HepG2 (cell line): ENCODE results near the gene ZSCAN26. TPM values are rescaled to one million over a fixed set of nuclear protein-coding genes. Genes with fewer than 3 reads are reported as not detected.

Experiments used
- ATAC-seq: fragments of 200-7000 bp; cut with Tn5 transposase; 3 replicates; pipeline ENCODE4 v1.9.1; 2020; ENCODE audit warnings: mild to moderate bottlenecking, moderate library complexity
- BruUV-seq: library from RNA; stranded (reverse); fragments of 400-500 nt; replicated peaks from 2 replicates; lab custom pipeline; 2021; lab: Mats Ljungman, UMichigan
- CTCF ChIA-PET: fragments of 300-600 bp; formaldehyde crosslinking; extraction: SDS; loops from one replicate; lab custom pipeline; 2021; ENCODE audit warnings: low total read pairs, inconsistent platforms, low intra/inter-chr PET ratio; lab: Yijun Ruan, JAX
- POLR2A ChIA-PET: fragments of 350-600 bp; sonication (Branson Sonifier 250); formaldehyde crosslinking; loops from one replicate; lab custom pipeline; 2020; ENCODE audit warnings: antibody characterized with exemption, inconsistent platforms; lab: Yijun Ruan, JAX
- DNase-seq: peaks from one replicate; pipeline ENCODE4 v3.0.0-alpha.2; 2015; ENCODE audit warnings: low spot score
- FAIRE-seq: peaks from 3 replicates; lab custom pipeline; 2011; peaks lifted over from hg19 to GRCh38; lab: Jason Lieb, UNC
- H2AFZ ChIP-seq: one replicate; pipeline ENCODE4 v1.6.1; 2011; ENCODE audit warnings: low read length, inconsistent platforms
- H3K27ac ChIP-seq: fragments of 300-600 bp; 3 replicates; pipeline ENCODE4 v1.8.0; 2011; ENCODE audit warnings: mixed run types, mild to moderate bottlenecking, mixed read lengths, low read length, inconsistent platforms; ENCODE audit not compliant: insufficient read depth; ENCODE audit errors: extremely low read length
- H3K27me3 ChIP-seq, 2 experiments: fragments of 200-600 bp in 1 of 2; 2 replicates in 1 of 2; 3 replicates in 1 of 2; pipeline versions ENCODE4 v1.6.0 to v1.8.0; 2011; ENCODE audit warnings: low read length in 2 of 2, mild to moderate bottlenecking in 2 of 2, moderate library complexity in 2 of 2, inconsistent platforms in 1 of 2; ENCODE audit not compliant: insufficient read depth in 2 of 2, control insufficient read depth in 1 of 2
- H3K36me3 ChIP-seq, 2 experiments: fragments of 200-600 bp in 1 of 2; replicated peaks in 1 of 2; 2 replicates in 1 of 2; 3 replicates in 1 of 2; pipeline versions ENCODE4 v1.5.1 to v1.8.0; 2011; ENCODE audit warnings: low read length in 2 of 2, inconsistent platforms in 1 of 2; ENCODE audit not compliant: insufficient read depth in 2 of 2, control insufficient read depth in 1 of 2
- H3K4me1 ChIP-seq: 2 replicates; pipeline ENCODE4 v1.5.1; 2012; ENCODE audit warnings: low read length, inconsistent platforms; ENCODE audit not compliant: insufficient read depth
- H3K4me2 ChIP-seq: 2 replicates; pipeline ENCODE4 v1.6.0; 2011; ENCODE audit warnings: low read depth, low read length, inconsistent platforms
- H3K4me3 ChIP-seq, 3 experiments: fragments of 200-600 bp in 1 of 3; sonication (generic), shearing (Covaris generic) in 1 of 3; replicated peaks in 1 of 3; 2 replicates each; pipeline ENCODE4 v1.5.1; 2011 to 2016; ENCODE audit warnings: low read length in 3 of 3, inconsistent platforms in 2 of 3, low read depth in 2 of 3, mild to moderate bottlenecking in 2 of 3, control low read depth in 1 of 3, mixed read lengths in 1 of 3; ENCODE audit not compliant: insufficient read depth in 1 of 3
- H3K79me2 ChIP-seq: one replicate; pipeline ENCODE4 v1.6.1; 2011; ENCODE audit warnings: low read length, inconsistent platforms; ENCODE audit not compliant: insufficient read depth
- H3K9ac ChIP-seq: 2 replicates; pipeline ENCODE4 v1.6.0; 2011; ENCODE audit warnings: mild to moderate bottlenecking, low read depth, low read length, inconsistent platforms; ENCODE audit not compliant: insufficient read depth
- H3K9me3 ChIP-seq: 2 replicates; pipeline ENCODE4 v1.5.1; 2012; ENCODE audit warnings: mild to moderate bottlenecking, low read length
- H4K20me1 ChIP-seq: 2 replicates; pipeline ENCODE4 v1.6.0; 2011; ENCODE audit warnings: inconsistent platforms, mild to moderate bottlenecking, low read length, moderate library complexity; ENCODE audit not compliant: insufficient read depth
- ATAD3A ChIP-seq: sonication (generic); formaldehyde crosslinking; IDR thresholded peaks from 2 replicates; pipeline ENCODE4 v1.4.0; 2020; ENCODE audit warnings: missing genetic modification reagents
- CHD2 ChIP-seq: IDR thresholded peaks from 2 replicates; pipeline ENCODE4 v1.6.1; 2011; ENCODE audit warnings: low read depth, low read length, improper control_type of control experiment
- FOXK1 ChIP-seq: sonication (generic); formaldehyde crosslinking; IDR thresholded peaks from 2 replicates; pipeline ENCODE4 v1.4.0; 2020; ENCODE audit warnings: low read depth, missing genetic modification reagents, borderline replicate concordance
- HNRNPUL1 ChIP-seq: fragments of 200-400 bp; formaldehyde crosslinking; IDR thresholded peaks from 2 replicates; pipeline ENCODE4 v1.6.1; 2017; ENCODE audit warnings: low read depth, mild to moderate bottlenecking, low read length, moderate library complexity
- MYPOP ChIP-seq: sonication (generic); formaldehyde crosslinking; IDR thresholded peaks from 2 replicates; pipeline ENCODE4 v1.8.1; 2023; ENCODE audit warnings: mild to moderate bottlenecking, moderate library complexity, missing genetic modification reagents
- NONO ChIP-seq, 2 experiments: fragments of 450-650 bp in 1 of 2; sonication (generic) in 1 of 2; formaldehyde crosslinking in 1 of 2; IDR thresholded peaks in 1 of 2; conservative IDR thresholded peaks in 1 of 2; 2 replicates each; pipeline versions ENCODE4 v1.6.1 to v1.8.0; 2017 to 2022; ENCODE audit warnings: mild to moderate bottlenecking in 1 of 2, missing genetic modification reagents in 1 of 2, moderate library complexity in 1 of 2
- SRSF1 ChIP-seq: fragments of 200-400 bp; formaldehyde crosslinking; optimal IDR thresholded peaks from 2 replicates; pipeline ENCODE3; 2017; ENCODE audit warnings: mild to moderate bottlenecking, low read depth, low read length, moderate library complexity
- ZBTB21 ChIP-seq: sonication (generic); formaldehyde crosslinking; IDR thresholded peaks from 2 replicates; pipeline ENCODE4 v1.4.0; 2020; ENCODE audit warnings: missing genetic modification reagents
- ZFP36 ChIP-seq: fragments of 150-350 bp; IDR thresholded peaks from 2 replicates; pipeline ENCODE4 v1.6.1; 2018; ENCODE audit warnings: borderline replicate concordance, low read length, low read depth; ENCODE audit not compliant: partially characterized antibody
- ZNF580 ChIP-seq: IDR thresholded peaks from 2 replicates; pipeline ENCODE4 v1.6.1; 2016; ENCODE audit warnings: low read depth, borderline replicate concordance
- ZNF605 ChIP-seq: sonication (generic); formaldehyde crosslinking; IDR thresholded peaks from 2 replicates; pipeline ENCODE4 v1.8.0; 2022; ENCODE audit warnings: mild to moderate bottlenecking, missing genetic modification reagents
- ZNF629 ChIP-seq: sonication (generic); formaldehyde crosslinking; conservative IDR thresholded peaks from 2 replicates; pipeline ENCODE4 v1.5.0; 2020; ENCODE audit warnings: missing genetic modification reagents
- ZNF678 ChIP-seq: sonication (generic); formaldehyde crosslinking; IDR thresholded peaks from 2 replicates; pipeline ENCODE4 v1.4.0; 2020; ENCODE audit warnings: mild to moderate bottlenecking, missing genetic modification reagents
- ZNF703 ChIP-seq: sonication (generic); formaldehyde crosslinking; IDR thresholded peaks from 2 replicates; pipeline ENCODE4 v1.5.1; 2020; ENCODE audit warnings: missing genetic modification reagents, mild to moderate bottlenecking, moderate library complexity, borderline replicate concordance
- WGBS: methylation state at CpG from one replicate; pipeline ENCODE4 v1.1.6; 2017; ENCODE audit warnings: low lambda C conversion rate; 5-methylcytosine and 5-hydroxymethylcytosine counted together
- in situ Hi-C: cut with HindIII; loops from 2 replicates; pipeline ENCODE4 v1.10.0; 2017; ENCODE audit warnings: low pct_unique_long_range_greater_than_20kb; ENCODE audit not compliant: extremely low pct_ligation_motif_present
- intact Hi-C: fragments of 100-400 bp; cut with micrococcal nuclease; formaldehyde crosslinking; loops from one replicate; pipeline ENCODE4 v1.10.0; 2022; ENCODE audit not compliant: unreplicated experiment
- polyA plus RNA-seq, 8 experiments: library from polyadenylated mRNA; depleted of rRNA in 3 of 8; stranded (reverse) in 7 of 8; unstranded in 1 of 8; fragments of >200 nt; fragmentation: Illumina TruSeq in 4 of 8; extraction: Trizol in 4 of 8; gene quantifications; 2 replicates each; pipeline versions ENCODE4 v1.2.1 to v1.2.3, GENCODE V29; 2011 to 2016; ENCODE audit warnings: low read depth in 4 of 8, missing spikeins in 1 of 8, mixed read lengths in 1 of 8; ENCODE audit not compliant: insufficient read depth in 1 of 8
- total RNA-seq, 5 experiments: library from RNA; depleted of rRNA; stranded (reverse); fragments of >200 nt; fragmentation: Illumina TruSeq; extraction: Trizol; gene quantifications; 2 replicates each; pipeline ENCODE4 v1.2.3, GENCODE V29; 2016; ENCODE audit warnings: low read depth in 1 of 5
- TF ChIP-seq, protein P1 (sequence below): sonication (generic); formaldehyde crosslinking; IDR thresholded peaks from 2 replicates; pipeline ENCODE4 v1.5.1; 2020; ENCODE audit warnings: missing genetic modification reagents, mild to moderate bottlenecking, borderline replicate concordance
- TF ChIP-seq, protein P2 (sequence below), 2 experiments: sonication (generic) in 1 of 2; formaldehyde crosslinking in 1 of 2; IDR thresholded peaks; 2 replicates each; pipeline versions ENCODE4 v1.4.0 to v1.6.1; 2018 to 2020; ENCODE audit warnings: missing genetic modification reagents in 2 of 2, borderline replicate concordance in 1 of 2, low read depth in 1 of 2, mild to moderate bottlenecking in 1 of 2, missing biosample characterization in 1 of 2

Gene ZSCAN26
- total and polyA plus RNA-seq, 2 of the 13 experiments (the other 11 are each of a cell fraction or from before 2014, with no cell fraction given) = 12.0 to 15.6 TPM

DNA sequence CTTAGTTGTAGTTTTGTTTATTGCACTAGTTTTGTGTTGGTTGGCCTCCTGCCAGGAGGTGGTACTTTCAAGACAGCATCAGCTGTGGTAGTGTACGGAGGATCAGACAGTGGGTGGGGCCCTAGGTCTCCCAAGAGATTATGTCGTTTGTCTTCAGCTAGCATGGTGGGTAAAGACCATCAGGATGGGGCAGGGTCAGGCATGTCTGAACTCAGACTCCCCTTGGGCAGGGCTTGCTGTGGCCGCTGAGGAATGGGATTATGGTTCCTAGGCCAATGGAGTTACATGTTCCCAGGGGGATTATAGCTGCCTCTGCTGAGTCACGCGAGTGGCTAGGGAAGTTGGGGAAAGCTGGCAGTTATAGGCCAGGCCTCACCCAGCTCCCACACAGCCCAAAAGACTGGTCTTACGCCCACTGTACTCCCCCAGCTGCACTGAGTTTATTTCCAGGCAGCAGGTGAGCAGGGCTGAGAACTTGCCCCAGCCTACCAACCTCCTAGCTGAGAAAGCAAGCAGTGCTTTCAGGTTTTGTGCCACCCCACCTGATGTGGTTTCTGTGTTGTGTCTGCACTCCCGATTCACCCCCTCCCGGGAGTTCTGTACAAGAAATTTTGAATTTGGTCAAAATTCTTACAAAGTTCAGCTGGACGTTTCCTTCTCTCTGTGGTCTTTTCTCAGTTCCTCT, 44.3 kb downstream of the ZSCAN26 start:
- Histone ChIP-seq H3K9ac (no peak overlapping the region), H3K9me3 (no peaks in the 10 kb centered on the region), H3K36me3 (no peaks in the 10 kb centered on the region), H4K20me1 (no peaks in the 10 kb centered on the region), H3K4me2 (no peak overlapping the region), H3K27ac (no peak overlapping the region), H3K79me2 (no peaks in the 10 kb centered on the region), H3K4me3 (no peak overlapping the region), H2AFZ (no peak overlapping the region), H3K4me1 (peaks cover 19% of the 10 kb centered on the region), H3K27me3 (no peaks in the 10 kb centered on the region)
- 86% methylated on average over 8 of the region's 9 CpGs for WGBS
- FAIRE-seq = no peak
- intact Hi-C loops = no loop called here
- in situ Hi-C loops = no loop called here
- BruUV-seq = no TSS peak
- ChIA-PET POLR2A (interaction anchor here (2.3 kb wide), 1 partner anchor 24 kb away, joined by 7 read pairs; no protein-coding TSS in a partner anchor), CTCF (no interaction called here)
- DNase-seq = no peak
- TF ChIP-seq ZFP36 (no peak), NONO (IDR thresholded peaks at IDR 0.05) (no peak), NONO (CRISPR knock-in tag; conservative IDR thresholded peaks at IDR 0.05) (no peak), HNRNPUL1 (no peak), CHD2 (no peak), ZNF605 (CRISPR knock-in tag) (no peak), FOXK1 (CRISPR knock-in tag) (no peak), ZNF629 (CRISPR knock-in tag) (no peak), SRSF1 (no peak), ZBTB21 (CRISPR knock-in tag) (no peak), MYPOP (no peak), ATAD3A (no peak), ZNF678 (CRISPR knock-in tag) (no peak), ZNF703 (CRISPR knock-in tag) (no peak), ZNF580 (no peak)
- TF ChIP-seq, protein P1, sequence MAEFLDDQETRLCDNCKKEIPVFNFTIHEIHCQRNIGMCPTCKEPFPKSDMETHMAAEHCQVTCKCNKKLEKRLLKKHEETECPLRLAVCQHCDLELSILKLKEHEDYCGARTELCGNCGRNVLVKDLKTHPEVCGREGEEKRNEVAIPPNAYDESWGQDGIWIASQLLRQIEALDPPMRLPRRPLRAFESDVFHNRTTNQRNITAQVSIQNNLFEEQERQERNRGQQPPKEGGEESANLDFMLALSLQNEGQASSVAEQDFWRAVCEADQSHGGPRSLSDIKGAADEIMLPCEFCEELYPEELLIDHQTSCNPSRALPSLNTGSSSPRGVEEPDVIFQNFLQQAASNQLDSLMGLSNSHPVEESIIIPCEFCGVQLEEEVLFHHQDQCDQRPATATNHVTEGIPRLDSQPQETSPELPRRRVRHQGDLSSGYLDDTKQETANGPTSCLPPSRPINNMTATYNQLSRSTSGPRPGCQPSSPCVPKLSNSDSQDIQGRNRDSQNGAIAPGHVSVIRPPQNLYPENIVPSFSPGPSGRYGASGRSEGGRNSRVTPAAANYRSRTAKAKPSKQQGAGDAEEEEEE (CRISPR knock-in tag) = no peak
- TF ChIP-seq, protein P2, sequence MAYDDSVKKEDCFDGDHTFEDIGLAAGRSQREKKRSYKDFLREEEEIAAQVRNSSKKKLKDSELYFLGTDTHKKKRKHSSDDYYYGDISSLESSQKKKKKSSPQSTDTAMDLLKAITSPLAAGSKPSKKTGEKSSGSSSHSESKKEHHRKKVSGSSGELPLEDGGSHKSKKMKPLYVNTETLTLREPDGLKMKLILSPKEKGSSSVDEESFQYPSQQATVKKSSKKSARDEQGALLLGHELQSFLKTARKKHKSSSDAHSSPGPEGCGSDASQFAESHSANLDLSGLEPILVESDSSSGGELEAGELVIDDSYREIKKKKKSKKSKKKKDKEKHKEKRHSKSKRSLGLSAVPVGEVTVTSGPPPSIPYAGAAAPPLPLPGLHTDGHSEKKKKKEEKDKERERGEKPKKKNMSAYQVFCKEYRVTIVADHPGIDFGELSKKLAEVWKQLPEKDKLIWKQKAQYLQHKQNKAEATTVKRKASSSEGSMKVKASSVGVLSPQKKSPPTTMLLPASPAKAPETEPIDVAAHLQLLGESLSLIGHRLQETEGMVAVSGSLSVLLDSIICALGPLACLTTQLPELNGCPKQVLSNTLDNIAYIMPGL (CRISPR knock-in tag; IDR thresholded peaks at IDR 0.05; ENCODE audit: borderline replicate concordance in 1 of 2, low read depth in 1 of 2) = no peak
- ATAC-seq = no peak
